HL-60/S4 treated with phorbol 12-myristate 13-acetate at 8.2 ng/mL for 4 days and 3 days (cell line): ENCODE measurements around the gene STX12.

Source experiments
- in situ Hi-C: fragments of 300-500 bp; cut with MboI; formaldehyde crosslinking; loops from 2 replicates; pipeline ENCODE4 v1.15.0; 2022; ENCODE audit warnings: low sequenced_read_pairs

Gene STX12

DNA sequence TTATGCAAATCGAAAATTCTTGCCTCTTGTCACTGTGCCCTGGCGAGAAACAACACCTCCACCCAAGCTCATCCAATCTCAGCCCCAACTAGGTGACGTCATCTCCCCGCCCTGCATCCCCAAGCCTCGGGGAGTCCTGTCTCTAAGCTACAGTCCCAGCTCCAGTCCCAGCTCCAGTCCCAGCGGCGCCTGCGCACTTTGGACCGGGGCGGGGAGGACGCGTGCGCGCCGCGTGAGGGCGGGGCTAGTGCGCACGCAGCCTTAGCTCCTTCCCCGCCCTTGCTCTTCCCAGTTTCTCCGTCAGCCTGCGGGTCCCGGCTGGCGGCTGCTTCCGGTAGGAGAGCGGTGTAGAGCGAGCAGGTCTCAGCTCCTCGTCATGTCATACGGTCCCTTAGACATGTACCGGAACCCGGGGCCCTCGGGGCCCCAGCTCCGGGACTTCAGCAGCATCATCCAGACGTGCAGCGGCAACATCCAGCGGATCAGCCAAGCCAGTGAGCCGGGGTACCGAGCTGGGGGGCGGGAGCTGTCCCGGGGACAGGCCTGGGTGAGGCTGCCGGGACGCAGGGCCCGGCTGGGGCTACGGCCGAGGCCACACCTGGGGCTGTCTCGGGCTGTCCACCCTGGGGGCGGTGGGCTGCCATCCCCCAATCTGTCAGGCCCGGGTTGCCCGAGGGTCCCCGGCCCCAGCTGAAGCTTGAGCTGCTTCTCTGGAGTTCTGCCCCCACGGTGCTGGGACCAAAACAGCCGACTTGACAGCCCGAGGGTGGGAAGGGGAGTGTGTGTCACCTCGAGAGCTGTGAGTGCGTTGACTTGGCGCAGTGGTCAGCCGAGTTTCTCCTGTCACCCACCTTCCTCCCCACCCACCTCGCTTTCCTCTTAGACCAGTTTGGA, at the start of gene STX12:
Gene STX12 (plus strand): TSS at position 288 of the 894 bp plus-strand sequence. CDS start 89 bp downstream, at position 377.
- in situ Hi-C loops = no loop called here

DNA sequence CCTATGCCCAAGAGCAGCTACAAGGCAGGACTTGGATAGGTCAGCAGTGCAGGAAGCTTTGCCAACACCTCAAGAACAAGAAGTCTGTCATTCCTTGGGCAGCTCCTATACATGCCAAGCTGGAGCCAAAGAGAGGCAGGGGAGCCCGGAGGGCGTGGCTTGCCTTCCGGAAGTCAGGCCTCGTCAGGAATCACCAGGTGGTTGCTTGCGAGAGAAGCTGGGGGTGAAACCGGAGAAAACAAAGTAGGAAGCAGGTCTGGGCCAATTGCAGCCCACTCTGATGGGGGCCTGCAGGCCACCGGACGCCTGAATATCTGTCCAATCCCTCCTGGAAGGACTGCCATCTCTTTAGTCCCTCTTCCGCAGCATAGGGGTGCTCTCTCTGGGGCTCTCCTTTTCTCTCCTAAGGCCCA, 48.1 kb upstream of the STX12 start:
- in situ Hi-C loops = no loop called here

DNA sequence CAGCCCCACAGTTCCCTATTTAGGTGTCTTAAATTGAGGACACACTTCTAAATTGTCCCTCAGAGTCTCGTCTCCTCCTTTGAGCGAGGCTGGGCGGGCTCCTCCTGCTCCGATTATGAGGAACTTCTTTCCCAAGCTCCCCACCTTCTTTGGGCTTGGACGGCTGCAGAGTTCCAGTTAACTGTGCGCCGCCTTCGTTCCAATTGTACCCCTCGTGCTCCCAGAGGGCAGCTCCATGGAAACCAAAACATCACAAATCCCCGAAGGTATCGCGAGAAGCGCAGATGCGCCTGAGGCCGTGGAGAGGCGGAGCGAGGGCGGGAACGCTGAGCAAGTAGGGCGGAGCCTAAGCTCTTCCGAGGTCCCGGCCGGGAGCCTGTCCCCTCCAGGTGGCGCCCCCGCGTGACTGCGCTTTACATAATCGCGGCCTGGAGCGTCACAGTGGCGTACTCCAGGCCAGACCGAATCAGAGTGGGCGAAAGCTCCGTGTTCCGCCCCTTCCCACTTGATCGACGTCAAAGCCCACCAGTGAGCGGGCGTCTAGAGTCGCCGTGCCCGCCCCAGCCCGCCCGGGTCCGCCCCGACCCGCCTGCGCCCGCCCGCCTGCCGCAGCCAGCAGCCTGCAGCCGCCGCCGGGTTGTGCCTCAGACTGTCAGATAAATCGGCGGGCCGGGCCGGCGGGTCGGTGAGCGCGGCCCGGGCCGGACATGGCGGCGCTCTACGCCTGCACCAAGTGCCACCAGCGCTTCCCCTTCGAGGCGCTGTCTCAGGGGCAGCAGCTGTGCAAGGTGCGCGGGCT, 47.4 kb upstream of the STX12 start, which contains the start of gene FAM76A:
Gene FAM76A (plus strand): TSS at position 588 of the 799 bp plus-strand sequence. CDS start 120 bp downstream, at position 708.
- in situ Hi-C loops = no loop called here

DNA sequence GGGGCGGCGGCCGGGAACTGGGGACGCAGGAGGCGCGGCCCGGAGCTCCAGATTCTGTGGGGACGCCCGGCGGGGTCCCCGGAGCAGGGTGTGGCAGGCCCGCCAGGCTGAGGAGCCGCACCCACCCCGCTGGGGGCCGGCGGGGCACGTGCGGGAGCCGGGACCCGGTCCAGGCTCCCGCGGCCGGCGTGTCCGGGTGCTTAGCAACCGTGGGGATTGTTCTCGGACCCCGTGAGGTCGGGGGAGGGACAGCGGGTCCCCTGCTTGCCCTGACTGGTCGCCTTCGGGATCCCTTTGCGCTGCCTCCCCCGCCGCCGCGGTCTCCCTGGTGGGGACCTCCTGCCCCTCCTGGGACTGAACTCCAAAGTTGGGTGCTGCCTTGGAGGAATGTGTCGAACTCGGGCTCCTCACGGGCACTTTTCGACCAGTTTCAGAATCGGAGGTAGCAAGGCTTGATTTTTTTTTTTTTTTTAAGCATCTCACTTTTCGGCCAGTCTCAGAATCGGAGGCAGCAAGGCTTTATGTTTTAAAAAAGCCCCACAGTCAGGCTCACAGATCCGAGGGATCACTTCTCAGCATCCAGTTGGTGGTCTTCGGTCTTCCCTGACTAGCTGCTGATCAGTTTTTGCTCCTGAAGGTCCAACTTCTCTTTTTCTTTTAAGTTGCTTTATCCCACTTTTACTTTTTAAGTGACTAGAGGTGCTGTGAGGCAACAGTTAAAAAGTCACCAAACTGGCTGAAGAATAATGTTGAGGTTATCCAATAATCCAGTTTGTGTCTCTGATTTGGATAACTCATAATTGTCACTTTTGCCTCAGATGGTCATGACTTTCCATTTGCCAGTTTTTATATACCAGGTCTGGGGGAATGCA, 46.6 kb upstream of the STX12 start:
- in situ Hi-C loops = no loop called here

DNA sequence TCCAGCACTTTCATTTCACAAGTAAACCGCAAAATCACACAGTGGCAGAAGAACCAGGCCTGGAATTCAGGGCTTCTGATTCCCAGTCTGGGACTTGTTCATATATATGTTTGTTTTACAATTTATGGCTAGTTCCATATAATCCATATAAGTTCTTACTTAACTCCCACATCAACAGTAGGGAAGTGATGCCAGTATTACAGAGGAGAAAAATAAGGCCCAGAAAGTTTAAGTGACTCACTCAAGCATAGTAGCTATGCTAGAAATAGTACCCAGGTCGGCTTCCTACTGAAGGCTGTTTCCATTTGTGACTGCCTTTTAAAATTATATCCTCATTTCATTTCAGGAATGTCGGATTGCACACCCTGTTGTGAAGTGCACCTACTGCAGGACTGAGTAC, 45.9 kb upstream of the STX12 start:
- in situ Hi-C loops = no loop called here

DNA sequence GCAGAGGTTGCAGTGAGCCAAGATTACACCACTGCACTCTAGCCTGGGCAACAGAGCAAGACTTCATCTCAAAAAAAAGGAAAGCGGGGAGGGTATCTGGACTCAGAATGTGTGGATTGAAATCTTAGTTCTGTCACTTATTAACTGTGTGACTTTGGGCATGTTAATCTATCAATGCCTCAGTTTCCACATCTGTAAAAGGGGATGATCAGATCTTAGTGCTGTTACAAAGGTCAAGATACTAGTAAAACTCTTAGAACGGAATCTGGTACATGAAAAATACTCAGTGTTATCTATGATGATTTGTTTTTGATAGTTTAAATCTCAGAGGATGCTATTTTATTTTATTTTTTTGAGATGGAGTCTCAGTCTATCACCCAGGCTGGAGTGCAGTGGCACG, 36.8 kb upstream of the STX12 start:
- in situ Hi-C loops = no loop called here

DNA sequence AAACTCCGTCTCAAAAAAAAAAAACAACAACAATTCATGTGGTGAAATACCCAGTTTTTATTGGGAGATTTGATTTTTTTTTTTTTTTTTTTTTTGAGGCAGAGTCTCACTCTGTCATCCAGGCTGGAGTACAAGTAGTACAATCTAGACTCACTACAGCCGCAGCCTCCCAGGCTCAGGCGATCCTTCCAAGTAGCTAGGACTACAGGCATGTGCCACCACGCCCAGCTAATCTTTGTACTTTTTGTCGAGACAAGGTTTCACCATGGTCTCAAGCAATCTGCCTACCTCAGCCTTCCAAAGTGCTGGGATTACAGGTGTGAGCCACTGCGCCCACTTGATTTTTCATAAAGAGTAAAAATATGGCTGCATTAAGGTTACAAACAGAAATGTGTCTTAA, 31.9 kb upstream of the STX12 start:
- in situ Hi-C loops = no loop called here

DNA sequence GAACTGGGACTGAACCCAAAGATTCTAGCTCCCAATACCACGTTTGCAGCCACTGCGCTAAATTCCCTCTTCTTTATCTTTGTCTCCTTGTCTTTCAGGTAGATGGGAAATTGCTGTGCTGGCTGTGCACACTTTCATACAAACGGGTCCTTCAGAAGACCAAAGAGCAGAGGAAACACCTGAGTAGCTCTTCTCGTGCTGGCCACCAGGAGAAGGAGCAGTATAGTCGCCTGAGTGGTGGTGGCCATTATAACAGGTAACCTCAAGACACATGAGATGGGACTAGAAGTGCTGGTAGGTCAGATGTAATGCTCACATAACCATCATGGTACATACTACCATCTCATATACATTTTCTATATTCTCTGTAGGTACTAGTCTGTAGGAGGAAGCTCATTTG, 28.5 kb upstream of the STX12 start:
- in situ Hi-C loops = no loop called here

DNA sequence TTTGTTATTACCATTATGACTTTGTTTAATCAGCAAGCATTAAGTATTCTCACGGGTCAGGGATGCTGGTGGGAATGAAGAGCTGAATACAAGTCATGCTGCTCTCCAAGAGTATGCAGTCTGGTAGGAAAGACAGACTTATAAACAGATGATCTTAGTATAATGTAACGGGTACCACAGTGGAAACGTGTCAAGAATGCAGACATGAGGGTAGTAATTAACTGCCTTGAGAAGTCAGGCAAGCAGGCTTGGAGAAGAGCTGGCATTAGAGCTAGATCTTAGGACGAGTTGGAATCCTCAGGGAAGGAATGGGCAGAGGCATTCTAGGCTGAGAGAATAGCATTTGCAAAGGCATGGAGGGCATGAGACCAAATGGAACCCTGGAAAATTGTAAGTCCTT, 27.6 kb upstream of the STX12 start:
- in situ Hi-C loops = no loop called here

DNA sequence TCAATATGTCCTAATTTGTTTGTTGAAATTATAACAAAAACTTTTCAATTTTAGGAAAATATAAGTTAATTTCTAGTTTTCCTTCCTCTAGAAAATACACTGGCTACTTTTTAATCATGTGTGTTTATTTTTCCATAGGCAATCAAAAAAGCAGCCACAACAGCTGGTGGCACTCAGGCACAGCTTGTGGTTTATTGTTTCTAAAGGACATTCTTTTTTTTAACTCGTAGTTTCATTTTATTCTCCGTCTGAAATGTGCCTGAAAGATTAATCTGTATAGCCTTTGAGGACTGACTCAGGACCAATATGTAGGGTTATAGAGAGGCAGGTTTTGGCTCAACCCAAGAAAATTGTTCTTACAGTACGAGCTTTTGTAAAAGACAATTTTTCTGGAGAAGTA, 20.7 kb upstream of the STX12 start:
- in situ Hi-C loops = no loop called here

DNA sequence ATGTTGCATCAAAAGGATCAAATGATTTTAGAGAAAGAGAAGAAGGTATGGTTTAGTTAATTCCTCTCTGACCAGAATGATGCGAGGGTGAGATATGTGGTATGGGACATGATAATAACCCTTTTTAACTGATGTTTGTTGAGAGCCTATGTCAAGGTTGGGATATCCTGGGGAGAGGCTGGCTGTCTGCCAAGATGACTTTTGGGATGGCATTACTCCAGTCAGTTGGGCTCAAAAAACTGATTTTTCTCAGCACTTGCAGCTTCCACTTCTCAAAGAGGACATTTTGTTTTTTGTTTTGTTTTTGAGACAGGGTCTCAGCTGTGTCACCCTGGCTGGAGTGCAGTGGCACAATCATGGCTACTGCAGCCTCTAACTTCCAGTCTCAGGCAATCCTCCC, 17.7 kb upstream of the STX12 start:
- in situ Hi-C loops = no loop called here

DNA sequence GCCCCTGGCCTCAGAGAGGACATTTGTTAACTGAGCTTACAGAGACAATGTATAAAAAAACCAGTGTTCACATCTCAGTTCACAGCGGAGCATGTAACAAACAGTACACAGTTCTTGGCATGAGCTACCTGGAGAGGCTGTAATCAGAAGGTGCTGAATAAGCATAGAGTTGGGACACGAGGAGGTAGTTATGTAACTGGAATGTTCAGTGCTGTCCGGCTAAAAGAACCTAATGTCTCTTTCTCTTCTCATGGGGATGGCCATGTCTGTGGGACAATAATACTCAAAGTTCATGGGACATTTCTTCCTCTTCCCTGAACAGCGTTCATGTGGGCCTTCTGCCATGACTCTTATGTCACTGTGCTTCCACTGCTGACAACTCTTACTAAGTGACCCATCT, 17.2 kb upstream of the STX12 start:
- in situ Hi-C loops = no loop called here

DNA sequence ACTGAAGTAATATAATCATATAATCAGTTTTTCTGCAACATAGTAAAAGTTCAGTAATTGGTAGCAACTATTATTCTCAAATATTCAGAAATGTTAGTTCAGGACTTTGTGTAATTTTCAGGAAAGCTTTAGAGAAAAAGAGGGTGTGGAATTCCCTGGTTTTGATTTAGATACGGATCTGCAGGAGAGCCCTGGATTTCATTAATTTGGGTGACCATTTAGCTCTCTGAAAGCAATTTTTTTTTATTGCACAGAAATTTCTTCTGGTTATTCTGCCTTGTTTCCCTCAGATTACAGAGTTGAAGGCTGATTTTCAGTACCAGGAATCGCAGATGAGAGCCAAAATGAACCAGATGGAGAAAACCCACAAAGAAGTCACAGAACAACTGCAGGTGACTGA, 13.8 kb upstream of the STX12 start:
- in situ Hi-C loops = no loop called here

DNA sequence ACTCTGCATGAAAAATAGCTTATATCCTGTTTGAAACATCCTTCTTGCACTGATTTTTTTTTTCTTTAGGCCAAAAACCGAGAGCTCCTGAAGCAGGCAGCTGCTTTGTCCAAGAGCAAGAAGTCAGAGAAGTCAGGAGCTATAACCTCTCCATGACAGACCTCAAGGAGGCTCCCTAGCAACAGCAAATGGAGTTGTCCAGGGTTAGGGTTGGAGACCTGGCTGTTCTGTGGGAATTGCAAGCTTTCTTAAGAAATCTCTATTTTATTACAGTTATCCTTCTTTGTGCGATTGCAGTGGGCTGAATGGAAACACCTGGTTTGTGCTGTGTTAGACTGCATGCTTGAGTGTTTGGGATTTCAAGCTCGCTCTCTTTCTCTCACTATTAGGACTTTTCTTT, 12.6 kb upstream of the STX12 start:
- in situ Hi-C loops = no loop called here

DNA sequence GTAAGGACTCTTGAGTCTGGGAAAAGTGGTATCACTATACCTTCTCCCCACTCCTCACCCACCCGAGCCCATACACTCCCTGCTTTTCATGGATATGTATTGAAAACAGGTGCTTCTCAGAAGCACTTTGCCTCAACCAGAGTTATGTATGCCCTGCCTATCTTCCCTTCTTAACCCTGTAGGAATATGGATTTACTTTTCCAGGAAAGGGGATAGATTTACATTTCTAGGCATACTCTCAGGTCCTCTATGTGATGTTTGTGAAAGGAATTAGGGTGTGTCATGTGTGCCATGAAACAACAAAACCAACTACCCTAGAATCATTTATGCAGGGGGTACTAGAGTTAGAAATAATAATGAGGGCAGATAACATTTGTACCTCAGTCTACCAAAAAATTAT, 11.0 kb upstream of the STX12 start:
- in situ Hi-C loops = no loop called here

DNA sequence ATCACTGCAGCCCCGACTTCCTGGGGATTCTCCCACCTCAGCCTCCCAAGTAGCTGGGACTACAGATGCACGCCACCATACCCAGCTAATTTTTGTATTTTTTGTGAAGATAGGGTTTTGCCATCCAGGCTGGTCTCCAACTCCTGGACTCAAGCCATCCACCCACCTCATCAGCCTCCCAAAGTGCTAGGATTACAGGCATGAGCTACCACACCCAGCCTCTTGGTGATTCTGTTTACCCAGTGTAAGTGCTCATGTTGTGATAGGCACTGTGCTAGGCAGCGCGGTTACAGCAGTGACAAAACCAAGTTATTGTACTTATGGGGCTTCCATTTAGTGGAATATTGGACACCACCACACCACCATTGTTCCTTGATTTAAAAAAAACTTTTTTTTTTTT, 9.7 kb upstream of the STX12 start:
- in situ Hi-C loops = no loop called here

DNA sequence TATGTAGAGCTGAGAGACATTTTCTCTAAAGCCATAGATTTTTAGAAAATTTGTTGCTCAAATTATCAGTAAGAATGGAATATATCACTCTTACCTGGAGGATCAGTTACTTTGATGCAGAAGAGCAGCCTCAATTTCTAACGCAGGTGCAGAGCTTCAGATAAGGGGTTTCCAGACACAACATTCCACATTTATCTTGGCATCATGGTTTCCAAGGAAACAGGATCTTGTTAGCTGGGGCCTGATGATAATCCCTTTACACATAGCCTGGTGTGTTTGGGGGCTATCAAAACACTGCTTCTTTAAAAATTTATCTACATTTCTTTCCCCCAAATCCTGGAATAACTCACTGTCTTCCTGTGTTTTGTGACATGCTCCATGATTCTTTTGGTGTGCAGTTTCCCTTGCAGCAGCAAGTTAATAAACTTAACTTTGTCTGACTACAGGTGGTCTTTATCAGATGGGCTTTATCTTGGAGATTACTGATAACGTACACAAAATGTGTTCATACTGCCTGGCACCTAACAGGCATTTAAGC, 2.7 kb upstream of the STX12 start:
- in situ Hi-C loops = no loop called here

DNA sequence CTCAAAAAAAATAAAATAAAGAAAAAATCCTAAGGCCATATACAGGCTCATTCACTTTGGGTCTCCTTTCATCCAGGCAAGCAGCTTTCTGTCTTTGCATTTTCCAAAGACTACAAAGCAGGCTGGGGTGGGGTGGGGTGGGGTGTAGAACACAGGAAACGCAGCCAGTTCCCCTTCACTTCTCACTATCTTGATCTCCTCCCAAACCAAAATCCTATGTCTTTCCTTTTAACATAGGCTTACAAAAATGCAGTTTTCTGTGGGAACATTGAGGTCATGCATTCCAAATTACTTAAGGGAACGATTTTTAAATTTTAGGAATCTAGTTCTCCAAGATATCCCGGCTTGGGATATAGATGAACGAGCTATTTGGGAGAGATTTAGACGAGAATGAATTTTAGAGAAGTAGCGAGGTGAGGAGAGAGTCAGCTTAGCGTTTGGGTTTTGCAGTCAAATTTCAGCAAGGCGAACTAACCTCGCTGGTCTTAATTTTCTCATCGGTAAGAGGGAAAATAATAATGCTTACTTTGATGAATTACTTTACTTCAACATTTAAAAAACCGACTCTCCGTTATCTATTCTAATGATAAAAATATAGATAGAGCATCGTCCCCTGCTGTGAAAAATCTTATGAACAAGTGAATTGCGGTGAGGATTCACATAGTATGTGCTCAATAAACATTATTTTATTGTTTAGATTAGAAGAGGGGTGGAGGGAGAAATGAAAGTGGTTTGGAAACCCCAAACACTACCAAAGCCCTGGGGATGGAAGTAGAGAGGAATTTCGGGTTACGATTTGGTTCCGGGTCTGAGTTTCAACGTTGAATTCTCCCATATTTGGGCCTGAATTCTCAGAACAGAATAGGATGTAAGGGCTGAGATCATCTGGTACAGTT, 735 bp upstream of the STX12 start:
- in situ Hi-C loops = no loop called here

DNA sequence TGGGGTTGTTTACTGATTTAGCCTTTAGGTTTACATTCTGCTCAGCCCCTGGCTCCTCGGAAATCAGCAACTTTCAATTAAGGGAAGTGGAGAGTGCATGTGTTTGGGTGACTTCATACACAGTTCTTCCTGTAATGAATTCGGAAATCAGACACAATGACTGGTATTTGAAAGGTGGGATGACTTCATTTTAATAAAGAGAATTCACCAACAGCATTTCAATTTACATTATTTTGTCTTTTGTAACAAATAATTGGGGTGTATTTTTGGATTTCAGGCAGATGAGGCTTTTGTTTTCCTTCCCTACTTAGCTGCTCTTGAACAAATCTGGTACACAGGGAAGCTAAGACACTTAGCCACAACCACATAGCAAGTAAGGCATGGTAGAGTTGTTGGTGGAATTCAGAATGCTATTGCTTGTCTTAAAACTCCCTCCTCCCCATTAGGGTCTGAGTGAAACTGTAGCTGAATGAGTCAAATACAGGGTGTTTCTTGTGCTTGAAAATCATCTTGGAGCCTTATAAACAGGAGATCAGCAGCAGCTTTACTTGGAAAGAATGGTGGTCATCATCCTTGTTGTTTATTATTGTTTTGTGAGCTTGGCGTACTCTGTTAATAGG, 917 bp downstream of the STX12 start:
- in situ Hi-C loops = no loop called here
